Smooth muscle cell (in vitro differentiated cells): Measurements from ENCODE around the gene MYO1E. TPM values are rescaled to one million over a fixed set of nuclear protein-coding genes. Genes with fewer than 3 reads are reported as not detected.

Experiments
- DNase-seq: peaks from one replicate; lab custom pipeline; 2025; ENCODE audit not compliant: unreplicated experiment; lab: John Stamatoyannopoulos, UW
- H2AFZ ChIP-seq: fragments of 200-600 bp; sonication (generic); 2 replicates; pipeline ENCODE4 v1.6.0; 2016; ENCODE audit warnings: antibody characterized with exemption, low read depth, mild to moderate bottlenecking
- H3F3A ChIP-seq: fragments of 200-600 bp; sonication (generic); 2 replicates; pipeline ENCODE4 v1.6.0; 2017; ENCODE audit warnings: antibody characterized with exemption, low read depth
- H3K27ac ChIP-seq: fragments of 200-600 bp; sonication (generic); 2 replicates; pipeline ENCODE4 v1.5.1; 2016; ENCODE audit warnings: low read depth, mild to moderate bottlenecking
- H3K27me3 ChIP-seq: fragments of 200-600 bp; sonication (generic); 2 replicates; pipeline ENCODE4 v1.6.1; 2016; ENCODE audit warnings: low read depth, mild to moderate bottlenecking
- H3K36me3 ChIP-seq: fragments of 200-600 bp; sonication (generic); 2 replicates; pipeline ENCODE4 v1.5.1; 2016; ENCODE audit warnings: low read depth
- H3K4me1 ChIP-seq: fragments of 200-600 bp; sonication (generic); 2 replicates; pipeline ENCODE4 v1.5.1; 2016; ENCODE audit warnings: low read depth
- H3K4me2 ChIP-seq: fragments of 200-600 bp; sonication (generic); 2 replicates; pipeline ENCODE4 v1.6.0; 2016; ENCODE audit warnings: mild to moderate bottlenecking
- H3K4me3 ChIP-seq: fragments of 200-600 bp; sonication (generic); 2 replicates; pipeline ENCODE4 v1.5.1; 2016; ENCODE audit warnings: mild to moderate bottlenecking
- H3K79me2 ChIP-seq: fragments of 200-600 bp; sonication (generic); 2 replicates; pipeline ENCODE4 v1.6.0; 2016; ENCODE audit warnings: low read depth, mild to moderate bottlenecking
- H3K9ac ChIP-seq: fragments of 200-600 bp; sonication (generic); 2 replicates; pipeline ENCODE4 v1.6.0; 2016; ENCODE audit warnings: low read depth
- H3K9me3 ChIP-seq: fragments of 200-600 bp; sonication (generic); replicated peaks from 2 replicates; pipeline ENCODE4 v1.5.1; 2016; ENCODE audit warnings: low read depth
- H4K20me1 ChIP-seq: fragments of 200-600 bp; sonication (generic); 2 replicates; pipeline ENCODE4 v1.6.0; 2016; ENCODE audit warnings: low read depth
- WGBS: methylation state at CpG from one replicate; pipeline ENCODE4 v1.1.7; 2016; ENCODE audit warnings: low lambda C conversion rate; 5-methylcytosine and 5-hydroxymethylcytosine counted together
- polyA plus RNA-seq: library from polyadenylated mRNA; unstranded; fragments of >200 nt; fragmentation: Nextera tagmentation; extraction: Ambion mirVana; gene quantifications from 2 replicates; pipeline ENCODE4 v1.2.1, GENCODE V29; 2016
- total RNA-seq: library from RNA; depleted of rRNA; stranded (reverse); fragments of >200 nt; gene quantifications from 2 replicates; pipeline ENCODE4 v1.2.3, GENCODE V29; 2014
- TF ChIP-seq, protein P1 (sequence below): fragments of 200-600 bp; sonication (generic); IDR thresholded peaks from 2 replicates; pipeline ENCODE4 v1.5.1; 2017; ENCODE audit warnings: borderline replicate concordance, mild to moderate bottlenecking, antibody characterized with exemption; ENCODE audit not compliant: insufficient read depth, poor library complexity, severe bottlenecking

Gene MYO1E
- total and polyA plus RNA-seq, 2 experiments from 2014 or later = 50.0 to 54.5 TPM

DNA sequence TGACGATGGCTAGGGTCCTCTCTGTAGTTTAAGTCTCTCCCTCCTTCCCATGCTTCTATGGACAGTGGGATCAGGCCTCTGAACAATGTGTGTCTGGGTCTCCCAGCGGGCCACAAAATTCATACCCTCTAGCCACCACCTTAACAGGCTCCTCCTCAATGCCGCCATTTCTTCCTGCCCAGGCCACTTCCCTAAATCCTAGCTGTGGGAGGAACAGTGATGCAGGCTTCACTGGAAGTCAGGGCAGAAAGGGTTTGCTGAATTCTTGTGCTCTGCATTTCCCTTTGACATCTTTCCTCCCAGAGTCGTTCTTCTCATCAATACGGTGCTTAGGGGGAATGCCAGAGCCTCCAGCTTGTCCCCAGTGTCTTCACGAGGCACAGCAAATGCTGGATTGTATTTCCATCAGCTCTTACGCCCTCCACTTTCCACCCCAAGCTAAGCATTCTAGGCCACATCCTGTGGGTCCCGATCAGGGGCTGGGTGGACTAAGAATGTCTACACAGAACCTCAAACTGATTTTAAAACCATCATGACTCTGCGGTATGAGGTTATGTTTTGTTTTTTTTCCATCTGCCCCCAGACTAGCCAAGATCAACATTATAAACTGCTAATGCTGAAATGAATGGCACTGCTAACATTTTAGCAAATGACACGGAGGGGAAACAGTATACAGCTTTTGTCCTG lies 177.9 kb downstream of the MYO1E start:
- DNase-seq = no peak
- Histone ChIP-seq H3K79me2 (no peaks in the 10 kb centered on the region), H3K36me3 (no peaks in the 10 kb centered on the region), H3K4me3 (no peak overlapping the region), H3K27me3 (no peaks in the 10 kb centered on the region), H4K20me1 (peaks cover 3% of the 10 kb centered on the region), H3K9me3 (no peaks in the 10 kb centered on the region), H3K27ac (peak overlapping the region; percentile 32), H3F3A (peaks cover 22% of the 10 kb centered on the region), H3K9ac (no peak overlapping the region), H3K4me1 (peaks cover 3% of the 10 kb centered on the region), H2AFZ (no peak overlapping the region), H3K4me2 (no peak overlapping the region)
- TF ChIP-seq, protein P1, sequence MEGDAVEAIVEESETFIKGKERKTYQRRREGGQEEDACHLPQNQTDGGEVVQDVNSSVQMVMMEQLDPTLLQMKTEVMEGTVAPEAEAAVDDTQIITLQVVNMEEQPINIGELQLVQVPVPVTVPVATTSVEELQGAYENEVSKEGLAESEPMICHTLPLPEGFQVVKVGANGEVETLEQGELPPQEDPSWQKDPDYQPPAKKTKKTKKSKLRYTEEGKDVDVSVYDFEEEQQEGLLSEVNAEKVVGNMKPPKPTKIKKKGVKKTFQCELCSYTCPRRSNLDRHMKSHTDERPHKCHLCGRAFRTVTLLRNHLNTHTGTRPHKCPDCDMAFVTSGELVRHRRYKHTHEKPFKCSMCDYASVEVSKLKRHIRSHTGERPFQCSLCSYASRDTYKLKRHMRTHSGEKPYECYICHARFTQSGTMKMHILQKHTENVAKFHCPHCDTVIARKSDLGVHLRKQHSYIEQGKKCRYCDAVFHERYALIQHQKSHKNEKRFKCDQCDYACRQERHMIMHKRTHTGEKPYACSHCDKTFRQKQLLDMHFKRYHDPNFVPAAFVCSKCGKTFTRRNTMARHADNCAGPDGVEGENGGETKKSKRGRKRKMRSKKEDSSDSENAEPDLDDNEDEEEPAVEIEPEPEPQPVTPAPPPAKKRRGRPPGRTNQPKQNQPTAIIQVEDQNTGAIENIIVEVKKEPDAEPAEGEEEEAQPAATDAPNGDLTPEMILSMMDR = no peak
- 76% methylated on average over 10 of the region's 10 CpGs for WGBS

DNA sequence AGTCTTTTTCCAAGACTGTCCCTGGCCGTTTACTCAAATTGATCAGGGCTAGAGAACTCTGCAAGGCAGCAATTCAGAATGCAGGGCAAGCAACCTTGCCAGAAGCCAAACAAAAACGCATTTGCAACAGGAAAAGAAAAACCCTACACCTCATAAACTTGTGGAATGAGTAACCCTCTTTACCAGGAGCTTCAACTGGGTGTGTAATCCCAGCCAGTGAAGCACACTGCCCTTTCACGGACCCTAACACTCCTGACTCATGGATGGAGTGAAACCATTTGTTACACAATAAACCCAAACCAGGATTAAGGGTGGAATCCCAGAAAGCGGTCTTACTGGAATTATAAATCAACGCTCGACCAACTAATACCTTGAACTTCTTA lies 180.8 kb downstream of the MYO1E start:
- Histone ChIP-seq H3K4me2 (peak overlapping the region; percentile 79), H3K27ac (peak overlapping the region; percentile 98), H2AFZ (no peak overlapping the region), H4K20me1 (peaks cover 3% of the 10 kb centered on the region), H3K79me2 (no peaks in the 10 kb centered on the region), H3F3A (peaks cover 16% of the 10 kb centered on the region), H3K9me3 (no peaks in the 10 kb centered on the region), H3K4me1 (peaks cover 3% of the 10 kb centered on the region), H3K4me3 (no peak overlapping the region), H3K9ac (peak overlapping the region; percentile 79), H3K27me3 (no peaks in the 10 kb centered on the region), H3K36me3 (no peaks in the 10 kb centered on the region)
- WGBS = 18% methylated on average over 6 of the region's 6 CpGs
- DNase-seq = no peak
- TF ChIP-seq, protein P1 = no peak

DNA sequence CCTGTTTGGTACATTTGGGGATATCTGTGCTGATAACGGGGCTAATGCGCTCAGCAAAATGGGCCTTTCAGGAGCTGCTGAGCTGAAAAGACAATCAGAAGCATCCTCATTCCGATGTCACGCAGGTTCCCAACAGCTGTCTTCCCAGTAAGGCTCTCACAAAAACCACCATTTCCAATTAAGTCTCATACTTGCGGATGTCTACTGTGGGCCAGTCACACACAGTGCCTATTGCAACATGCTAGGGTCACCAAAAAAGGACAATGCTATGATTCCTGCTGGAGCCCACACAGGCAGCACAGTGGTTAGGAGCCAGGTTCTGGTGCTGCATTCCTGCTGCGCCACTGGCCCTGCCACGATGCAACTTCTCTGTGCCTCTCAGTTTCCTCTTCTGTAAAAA lies 182.4 kb downstream of the MYO1E start:
- Histone ChIP-seq H3K79me2 (no peaks in the 10 kb centered on the region), H3F3A (peaks cover 16% of the 10 kb centered on the region), H3K27ac (peak overlapping the region; percentile 98), H3K36me3 (no peaks in the 10 kb centered on the region), H3K4me2 (peak overlapping the region; percentile 79), H2AFZ (no peak overlapping the region), H3K27me3 (no peaks in the 10 kb centered on the region), H3K9me3 (no peaks in the 10 kb centered on the region), H4K20me1 (peaks cover 3% of the 10 kb centered on the region), H3K4me3 (no peak overlapping the region), H3K9ac (no peak overlapping the region), H3K4me1 (no peaks in the 10 kb centered on the region)
- TF ChIP-seq, protein P1 = no peak
- no peak for DNase-seq
- WGBS = 58% methylated on average over 7 of the region's 7 CpGs

DNA sequence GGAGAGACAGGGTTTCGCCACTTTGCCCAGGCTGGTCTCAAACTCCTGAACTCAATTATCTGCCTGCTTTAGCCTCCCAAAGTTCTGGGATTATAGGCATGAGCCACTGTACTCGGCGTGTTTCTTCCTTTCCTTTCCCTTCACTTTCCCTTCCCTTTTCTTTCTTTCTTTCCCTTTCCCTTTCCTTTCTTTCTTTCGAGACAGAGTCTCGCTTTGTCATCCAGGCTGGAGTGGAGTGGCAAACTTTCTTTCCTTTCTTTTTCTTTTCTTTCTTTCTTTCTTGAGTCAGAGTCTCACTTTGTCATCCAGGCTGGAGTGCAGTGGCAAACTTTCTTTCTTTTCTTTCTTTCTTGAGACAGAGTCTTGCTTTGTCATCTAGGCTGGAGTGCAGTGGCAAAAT lies 183.4 kb downstream of the MYO1E start:
- no peaks in the 10 kb centered on the region for H3K9me3 ChIP-seq
- no peak for DNase-seq
- H3K36me3 ChIP-seq = peaks cover 4% of the 10 kb centered on the region
- no peaks in the 10 kb centered on the region for H3K27me3 ChIP-seq
- WGBS = 95% methylated on average over 5 of the region's 5 CpGs
- H3K9ac ChIP-seq = no peak overlapping the region
- no peak overlapping the region for H2AFZ ChIP-seq
- H3K27ac ChIP-seq = peak overlapping the region; percentile 34
- H3K4me2 ChIP-seq = no peak overlapping the region
- TF ChIP-seq, protein P1 = no peak
- no peaks in the 10 kb centered on the region for H3K4me1 ChIP-seq
- no peaks in the 10 kb centered on the region for H3K79me2 ChIP-seq
- peaks cover 15% of the 10 kb centered on the region for H3F3A ChIP-seq
- H4K20me1 ChIP-seq = peaks cover 3% of the 10 kb centered on the region
- no peak overlapping the region for H3K4me3 ChIP-seq
